Hepatocyte (in vitro differentiated cells): ENCODE measurements around the gene AP2A1. TPM values are rescaled to one million over a fixed set of nuclear protein-coding genes. Genes with fewer than 3 reads are reported as not detected.

ENCODE experiments used
- DNase-seq: peaks from one replicate; pipeline ENCODE4 v3.0.0-alpha.2; 2016; ENCODE audit warnings: low spot score
- H2AFZ ChIP-seq: fragments of 200-600 bp; sonication (generic); 2 replicates; pipeline ENCODE4 v1.6.0; 2016; ENCODE audit warnings: antibody characterized with exemption, mild to moderate bottlenecking
- H3K27ac ChIP-seq: fragments of 200-600 bp; sonication (generic); 2 replicates; pipeline ENCODE4 v1.5.1; 2016; ENCODE audit warnings: mild to moderate bottlenecking
- H3K27me3 ChIP-seq: fragments of 200-600 bp; sonication (generic); 2 replicates; pipeline ENCODE4 v1.6.1; 2016
- H3K36me3 ChIP-seq: fragments of 200-600 bp; sonication (generic); replicated peaks from 2 replicates; pipeline ENCODE4 v1.5.1; 2016; ENCODE audit warnings: low read depth; ENCODE audit not compliant: insufficient read depth
- H3K4me1 ChIP-seq: fragments of 200-600 bp; sonication (generic); 2 replicates; pipeline ENCODE4 v1.5.1; 2016; ENCODE audit warnings: mild to moderate bottlenecking, moderate library complexity; ENCODE audit not compliant: insufficient read depth
- H3K4me2 ChIP-seq: fragments of 200-600 bp; sonication (generic); 2 replicates; pipeline ENCODE4 v1.6.0; 2016
- H3K4me3 ChIP-seq: fragments of 200-600 bp; sonication (generic); 2 replicates; pipeline ENCODE4 v1.5.1; 2016; ENCODE audit warnings: mild to moderate bottlenecking
- H3K79me2 ChIP-seq: fragments of 200-600 bp; sonication (generic); 2 replicates; pipeline ENCODE4 v1.6.0; 2017; ENCODE audit warnings: mild to moderate bottlenecking
- H3K9me2 ChIP-seq: fragments of 200-600 bp; sonication (generic); replicated peaks from 2 replicates; pipeline ENCODE4 v1.6.0; 2017; ENCODE audit warnings: mild to moderate bottlenecking; ENCODE audit not compliant: insufficient read depth
- H3K9me3 ChIP-seq: fragments of 200-600 bp; sonication (generic); 2 replicates; pipeline ENCODE4 v1.5.1; 2016; ENCODE audit warnings: low read depth, mild to moderate bottlenecking
- H4K20me1 ChIP-seq: fragments of 200-600 bp; sonication (generic); 2 replicates; pipeline ENCODE4 v1.6.0; 2016; ENCODE audit warnings: mild to moderate bottlenecking; ENCODE audit not compliant: insufficient read depth, poor library complexity, severe bottlenecking
- CTCF ChIP-seq: fragments of 200-600 bp; sonication (generic); IDR thresholded peaks from 2 replicates; pipeline ENCODE4 v1.5.1; 2016; ENCODE audit warnings: antibody characterized with exemption, mild to moderate bottlenecking; ENCODE audit not compliant: poor library complexity
- EZH2 ChIP-seq: fragments of 200-600 bp; sonication (generic); IDR thresholded peaks from 2 replicates; pipeline ENCODE4 v1.6.1; 2016; ENCODE audit warnings: antibody characterized with exemption, mild to moderate bottlenecking, borderline replicate concordance
- EZH2phosphoT487 ChIP-seq: fragments of 200-600 bp; sonication (generic); IDR thresholded peaks from one replicate; pipeline ENCODE4 v1.6.1; 2018; ENCODE audit warnings: antibody characterized with exemption, mild to moderate bottlenecking, low read depth, moderate library complexity; ENCODE audit not compliant: unreplicated experiment, severe bottlenecking
- WGBS: methylation state at CpG from one replicate; pipeline ENCODE4 v1.1.6; 2016; ENCODE audit warnings: low lambda C conversion rate; ENCODE audit errors: missing lambda C conversion rate; 5-methylcytosine and 5-hydroxymethylcytosine counted together
- polyA plus RNA-seq: library from polyadenylated mRNA; unstranded; fragments of >200 nt; fragmentation: Nextera tagmentation; extraction: Ambion mirVana; gene quantifications from 2 replicates; pipeline ENCODE4 v1.2.1, GENCODE V29; 2016
- total RNA-seq: library from RNA; depleted of rRNA; stranded (reverse); fragments of >200 nt; gene quantifications from 2 replicates; pipeline ENCODE4 v1.2.3, GENCODE V29; 2014

AP2A1 gene
- total and polyA plus RNA-seq, 2 experiments from 2014 or later = 62.1 to 64.8 TPM

GRCh38 chr19:49829200-49829599 is 62.4 kb downstream of the AP2A1 start:
- no peaks in the 10 kb centered on the region for H3K4me1 ChIP-seq
- no peak overlapping the region for H2AFZ ChIP-seq
- peaks cover 26% of the 10 kb centered on the region for H4K20me1 ChIP-seq
- no peak for TF ChIP-seq EZH2
- TF ChIP-seq EZH2phosphoT487 = no peak
- TF ChIP-seq CTCF = no peak
- H3K36me3 ChIP-seq = no peaks in the 10 kb centered on the region
- no peak overlapping the region for H3K4me2 ChIP-seq
- H3K9me2 ChIP-seq = no peaks in the 10 kb centered on the region
- no peak overlapping the region for H3K4me3 ChIP-seq
- peaks cover 34% of the 10 kb centered on the region for H3K79me2 ChIP-seq
- 91% methylated on average over 8 of the region's 8 CpGs for WGBS
- no peaks in the 10 kb centered on the region for H3K27me3 ChIP-seq
- no peaks in the 10 kb centered on the region for H3K9me3 ChIP-seq
- DNase-seq = no peak
- H3K27ac ChIP-seq = no peak overlapping the region

- Histone ChIP-seq H3K36me3 (no peaks in the 10 kb centered on the region), H4K20me1 (peaks cover 26% of the 10 kb centered on the region)
These were observed 62.9 kb downstream of the AP2A1 start for GRCh38 chr19:49829721-49830120.

GRCh38 chr19:49830766-49831165 is 64.0 kb downstream of the AP2A1 start:
- no peaks in the 10 kb centered on the region for H3K9me2 ChIP-seq
- no peak overlapping the region for H3K4me3 ChIP-seq
- no peak overlapping the region for H2AFZ ChIP-seq
- H3K4me1 ChIP-seq = no peaks in the 10 kb centered on the region
- no peak for TF ChIP-seq EZH2phosphoT487
- no peak for TF ChIP-seq CTCF
- no peak for TF ChIP-seq EZH2
- 98% methylated on average over 12 of the region's 12 CpGs for WGBS
- H3K27me3 ChIP-seq = no peaks in the 10 kb centered on the region
- H3K36me3 ChIP-seq = no peaks in the 10 kb centered on the region
- H3K4me2 ChIP-seq = no peak overlapping the region
- peaks cover 18% of the 10 kb centered on the region for H3K79me2 ChIP-seq
- peaks cover 21% of the 10 kb centered on the region for H4K20me1 ChIP-seq
- H3K9me3 ChIP-seq = no peaks in the 10 kb centered on the region
- H3K27ac ChIP-seq = no peak overlapping the region
- DNase-seq = no peak

More at GRCh38 chr19:49829721-49830120, 62.9 kb downstream of the AP2A1 start:
- H2AFZ ChIP-seq = no peak overlapping the region
- no peak for TF ChIP-seq CTCF
- TF ChIP-seq EZH2phosphoT487 = no peak
- TF ChIP-seq EZH2 = no peak
- no peak overlapping the region for H3K4me2 ChIP-seq
- DNase-seq = no peak
- H3K4me1 ChIP-seq = no peaks in the 10 kb centered on the region
- no peaks in the 10 kb centered on the region for H3K9me2 ChIP-seq
- no peak overlapping the region for H3K4me3 ChIP-seq
- 96% methylated on average over 17 of the region's 18 CpGs for WGBS
- H3K27me3 ChIP-seq = no peaks in the 10 kb centered on the region
- H3K79me2 ChIP-seq = peaks cover 28% of the 10 kb centered on the region
- H3K27ac ChIP-seq = no peak overlapping the region
- no peaks in the 10 kb centered on the region for H3K9me3 ChIP-seq

- no peak for TF ChIP-seq EZH2phosphoT487
- no peak for TF ChIP-seq EZH2
- no peak for TF ChIP-seq CTCF
These were observed 64.8 kb downstream of the AP2A1 start for GRCh38 chr19:49831592-49831991.

More at GRCh38 chr19:49831592-49831991, 64.8 kb downstream of the AP2A1 start:
- H3K27ac ChIP-seq = no peak overlapping the region
- WGBS = 98% methylated on average over 8 of the region's 8 CpGs
- H3K9me2 ChIP-seq = no peaks in the 10 kb centered on the region
- no peaks in the 10 kb centered on the region for H3K4me1 ChIP-seq
- no peak overlapping the region for H3K4me2 ChIP-seq
- H2AFZ ChIP-seq = no peak overlapping the region
- H3K9me3 ChIP-seq = no peaks in the 10 kb centered on the region
- H3K4me3 ChIP-seq = no peak overlapping the region
- H4K20me1 ChIP-seq = peaks cover 14% of the 10 kb centered on the region
- peaks cover 10% of the 10 kb centered on the region for H3K79me2 ChIP-seq
- H3K27me3 ChIP-seq = no peaks in the 10 kb centered on the region
- no peaks in the 10 kb centered on the region for H3K36me3 ChIP-seq
- no peak for DNase-seq
